IMR-90 (cell line): ENCODE data around the gene ELL3. TPM values are rescaled to one million over a fixed set of nuclear protein-coding genes. Genes with fewer than 3 reads are reported as not detected.
"Not testable (repeated sequence)": the region's sequence is repeated elsewhere in the genome, so short reads cannot be mapped to it uniquely, and the experiment has no call there.

Experiments
- ATAC-seq: fragments of 200-7000 bp; cut with Tn5 transposase; 2 replicates; pipeline ENCODE4 v1.9.1; 2020; ENCODE audit warnings: low read depth, mild to moderate bottlenecking, moderate library complexity
- BruUV-seq: library from RNA; stranded (reverse); fragments of 400-500 nt; replicated peaks from 2 replicates; lab custom pipeline; 2021; lab: Mats Ljungman, UMichigan
- CTCF ChIA-PET: fragments of 300-600 bp; formaldehyde crosslinking; extraction: SDS; loops from one replicate; lab custom pipeline; 2021; ENCODE audit warnings: antibody characterized with exemption; lab: Yijun Ruan, JAX
- POLR2A ChIA-PET: fragments of 300-600 bp; sonication (Branson Sonifier 250); formaldehyde crosslinking; loops from one replicate; lab custom pipeline; 2022; ENCODE audit warnings: antibody characterized with exemption; ENCODE audit not compliant: unreplicated experiment; lab: Charles Lee
- DNase-seq: peaks from one replicate; pipeline ENCODE4 v3.0.0; 2013
- H2AFZ ChIP-seq: replicated peaks from 2 replicates; pipeline ENCODE3; 2013; ENCODE audit warnings: low read length, mild to moderate bottlenecking; ENCODE audit not compliant: poor library complexity
- H2AK5ac ChIP-seq: 2 replicates; pipeline ENCODE4 v1.6.1; 2013; ENCODE audit warnings: low read depth, low read length, inconsistent platforms
- H2AK9ac ChIP-seq: replicated peaks from 2 replicates; pipeline ENCODE3; 2013; ENCODE audit warnings: mild to moderate bottlenecking, low read depth, low read length, moderate library complexity; ENCODE audit not compliant: poor library complexity
- H2BK120ac ChIP-seq: 2 replicates; pipeline ENCODE4 v1.6.1; 2013; ENCODE audit warnings: low read depth, low read length, inconsistent platforms
- H2BK15ac ChIP-seq: 3 replicates; pipeline ENCODE4 v1.6.1; 2013; ENCODE audit warnings: low read depth, low read length, inconsistent platforms
- H2BK20ac ChIP-seq: 2 replicates; pipeline ENCODE4 v1.6.1; 2013; ENCODE audit warnings: low read depth, mild to moderate bottlenecking, inconsistent platforms, low read length, moderate library complexity
- H2BK5ac ChIP-seq: 2 replicates; pipeline ENCODE4 v1.6.1; 2013; ENCODE audit warnings: mild to moderate bottlenecking, low read depth, low read length, inconsistent platforms; ENCODE audit not compliant: poor library complexity, severe bottlenecking
- H3K14ac ChIP-seq: replicated peaks from 2 replicates; pipeline ENCODE4 v1.6.1; 2013; ENCODE audit warnings: low read depth, low read length, inconsistent platforms
- H3K18ac ChIP-seq: 2 replicates; pipeline ENCODE4 v1.6.1; 2013; ENCODE audit warnings: low read depth, low read length, control low read depth
- H3K23ac ChIP-seq: 2 replicates; pipeline ENCODE4 v1.6.1; 2013; ENCODE audit warnings: low read depth, low read length, inconsistent platforms
- H3K27ac ChIP-seq: 2 replicates; pipeline ENCODE4 v1.5.1; 2013; ENCODE audit warnings: mild to moderate bottlenecking, control low read depth, low read length; ENCODE audit not compliant: insufficient read depth
- H3K27me3 ChIP-seq: 2 replicates; pipeline ENCODE4 v1.6.1; 2013; ENCODE audit warnings: low read length; ENCODE audit not compliant: control insufficient read depth, insufficient read depth
- H3K36me3 ChIP-seq: 2 replicates; pipeline ENCODE4 v1.6.1; 2013; ENCODE audit warnings: low read length, mixed read lengths; ENCODE audit not compliant: control insufficient read depth, insufficient read depth
- H3K4ac ChIP-seq: 2 replicates; pipeline ENCODE4 v1.6.1; 2013; ENCODE audit warnings: low read depth, low read length, inconsistent platforms
- H3K4me1 ChIP-seq: 2 replicates; pipeline ENCODE4 v1.6.1; 2013; ENCODE audit warnings: low read length, mixed read lengths; ENCODE audit not compliant: control insufficient read depth, insufficient read depth
- H3K4me2 ChIP-seq: 2 replicates; pipeline ENCODE4 v1.6.1; 2013; ENCODE audit warnings: low read depth, mild to moderate bottlenecking, control low read depth, low read length, moderate library complexity
- H3K4me3 ChIP-seq: 2 replicates; pipeline ENCODE4 v1.5.1; 2013; ENCODE audit warnings: low read depth, mild to moderate bottlenecking, control low read depth, low read length, moderate library complexity; ENCODE audit not compliant: insufficient read depth
- H3K56ac ChIP-seq: 2 replicates; pipeline ENCODE4 v1.6.1; 2013; ENCODE audit warnings: low read length, inconsistent platforms; ENCODE audit not compliant: insufficient read depth; ENCODE audit errors: extremely low read depth
- H3K79me1 ChIP-seq, 2 experiments: 2 replicates each; pipeline ENCODE4 v1.6.1; 2013; ENCODE audit warnings: low read length in 2 of 2, inconsistent platforms in 1 of 2, low read depth in 1 of 2
- H3K9ac ChIP-seq: 2 replicates; pipeline ENCODE4 v1.6.1; 2013; ENCODE audit warnings: low read depth, low read length, control low read depth
- H3K9me1 ChIP-seq: 2 replicates; pipeline ENCODE4 v1.6.1; 2013; ENCODE audit warnings: low read length, inconsistent platforms; ENCODE audit not compliant: insufficient read depth
- H3K9me3 ChIP-seq: 2 replicates; pipeline ENCODE4 v1.6.1; 2013; ENCODE audit warnings: low read length; ENCODE audit not compliant: control insufficient read depth, insufficient read depth
- H4K20me1 ChIP-seq: 2 replicates; pipeline ENCODE4 v1.6.1; 2013; ENCODE audit warnings: low read length, inconsistent platforms; ENCODE audit not compliant: insufficient read depth
- H4K5ac ChIP-seq: 2 replicates; pipeline ENCODE4 v1.6.1; 2013; ENCODE audit warnings: mild to moderate bottlenecking, low read depth, low read length, control low read depth
- H4K8ac ChIP-seq, 2 experiments: 2 replicates each; pipeline ENCODE4 v1.6.1; 2013; ENCODE audit warnings: low read depth in 2 of 2, low read length in 2 of 2, control low read depth in 1 of 2, inconsistent platforms in 1 of 2
- H4K91ac ChIP-seq: 2 replicates; pipeline ENCODE4 v1.6.1; 2013; ENCODE audit warnings: low read depth, low read length, inconsistent platforms; ENCODE audit not compliant: insufficient read depth
- CEBPB ChIP-seq: IDR thresholded peaks from 2 replicates; pipeline ENCODE4 v1.6.1; 2012; ENCODE audit warnings: low read depth, low read length, improper control_type of control experiment
- CHD1 ChIP-seq: IDR thresholded peaks from 2 replicates; pipeline ENCODE4 v1.6.1; 2012; ENCODE audit warnings: low read depth, low read length, improper control_type of control experiment
- FOS ChIP-seq: fragments of 150-350 bp; IDR thresholded peaks from 2 replicates; pipeline ENCODE4 v1.6.1; 2016; ENCODE audit warnings: low read depth, low read length
- MAFK ChIP-seq: IDR thresholded peaks from 2 replicates; pipeline ENCODE4 v1.6.1; 2012; ENCODE audit warnings: low read depth, low read length, improper control_type of control experiment
- MAZ ChIP-seq: IDR thresholded peaks from 2 replicates; pipeline ENCODE4 v1.6.1; 2012; ENCODE audit warnings: low read depth, mild to moderate bottlenecking, low read length, improper control_type of control experiment, moderate library complexity, borderline replicate concordance
- MXI1 ChIP-seq: IDR thresholded peaks from 2 replicates; pipeline ENCODE4 v1.6.1; 2012; ENCODE audit warnings: low read depth, mild to moderate bottlenecking, low read length, moderate library complexity, borderline replicate concordance
- NFE2L2 ChIP-seq: fragments of 150-350 bp; IDR thresholded peaks from 2 replicates; pipeline ENCODE4 v1.6.1; 2016; ENCODE audit warnings: low read depth, mild to moderate bottlenecking, low read length
- POLR2A ChIP-seq: IDR thresholded peaks from 2 replicates; pipeline ENCODE4 v1.6.1; 2012; ENCODE audit warnings: mild to moderate bottlenecking, low read depth, low read length
- RCOR1 ChIP-seq: IDR thresholded peaks from 2 replicates; pipeline ENCODE4 v1.6.1; 2012; ENCODE audit warnings: mild to moderate bottlenecking, low read length, improper control_type of control experiment; ENCODE audit not compliant: insufficient replicate concordance
- SMC3 ChIP-seq: fragments of 150-350 bp; IDR thresholded peaks from 2 replicates; pipeline ENCODE4 v1.6.1; 2016; ENCODE audit warnings: low read depth, mild to moderate bottlenecking, antibody characterized with exemption, low read length, moderate library complexity
- WGBS, 2 experiments: methylation state at CpG; one replicate each; pipeline versions ENCODE4 v1.1.5 to v1.1.7; 2013; ENCODE audit warnings: missing lambda C conversion rate in 2 of 2; ENCODE audit not compliant: insufficient read length in 1 of 2; ENCODE audit errors: extremely low coverage in 2 of 2; 5-methylcytosine and 5-hydroxymethylcytosine counted together
- dilution Hi-C: fragments of 300-500 bp; cut with HindIII; formaldehyde crosslinking; loops from one replicate; pipeline ENCODE4 v1.14.3; 2018; ENCODE audit warnings: low sequenced_read_pairs; ENCODE audit not compliant: unreplicated experiment
- in situ Hi-C: fragments of 300-500 bp; cut with MboI; formaldehyde crosslinking; loops from 3 replicates; pipeline ENCODE4 v1.14.3; 2019; ENCODE audit warnings: low sequenced_read_pairs, inconsistent platforms, mixed read lengths
- intact Hi-C: fragments of 100-400 bp; cut with micrococcal nuclease; formaldehyde crosslinking; loops from 2 replicates; pipeline ENCODE4 v1.10.0; 2022
- polyA plus RNA-seq, 3 experiments: library from polyadenylated mRNA; depleted of rRNA; stranded (reverse); fragments of >200 nt; gene quantifications; 2 replicates each; pipeline ENCODE4 v1.2.3, GENCODE V29; 2012; ENCODE audit warnings: low replicate concordance in 1 of 3
- total RNA-seq: library from RNA; depleted of rRNA; stranded (reverse); fragments of >200 nt; gene quantifications from 2 replicates; pipeline ENCODE4 v1.2.3, GENCODE V29; 2012

Gene ELL3
- total and polyA plus RNA-seq, 2 of the 4 experiments (the other 2 are of a cell fraction) = 1.2 to 1.6 TPM

GRCh38 chr15:43748376-43748775 is 28.4 kb downstream of the ELL3 start:
- H2AFZ ChIP-seq = no peak overlapping the region
- POLR2A ChIA-PET = no interaction called here
- no peak overlapping the region for H3K9ac ChIP-seq
- no peaks in the 10 kb centered on the region for H3K27me3 ChIP-seq
- no peak overlapping the region for H3K23ac ChIP-seq
- H3K9me3 ChIP-seq = no peaks in the 10 kb centered on the region
- H2BK5ac ChIP-seq = no peak overlapping the region
- no peak overlapping the region for H2BK20ac ChIP-seq
- no peak overlapping the region for H3K18ac ChIP-seq
- no peak overlapping the region for H3K27ac ChIP-seq
- H4K8ac ChIP-seq = no peak overlapping the region
- peaks cover 7% of the 10 kb centered on the region for H3K4me1 ChIP-seq
- H2BK120ac ChIP-seq = no peak overlapping the region
- in situ Hi-C loops = no loop called here
- H2AK5ac ChIP-seq = no peak overlapping the region
- H2BK15ac ChIP-seq = no peak overlapping the region
- DNase-seq = peak; percentile 24
- H3K4me3 ChIP-seq = no peak overlapping the region
- intact Hi-C loops = no loop called here
- dilution Hi-C loops = no loop called here
- ATAC-seq = no peak
- H3K14ac ChIP-seq = no peak overlapping the region
- no peak overlapping the region for H4K5ac ChIP-seq
- CTCF ChIA-PET = no interaction called here
- peaks cover 1 to 44% of the 10 kb centered on the region in 2 experiments; a peak in 3 of 4 replicates for H3K79me1 ChIP-seq
- no TSS peak for BruUV-seq
- no peak overlapping the region for H2AK9ac ChIP-seq
- peaks cover 6% of the 10 kb centered on the region for H3K36me3 ChIP-seq
- WGBS, 2 experiments = no CpG with 5 or more reads among the region's 3 CpGs
- H3K4ac ChIP-seq = no peak overlapping the region
- H4K20me1 ChIP-seq = peaks cover 64% of the 10 kb centered on the region
- H3K9me1 ChIP-seq = peaks cover 7% of the 10 kb centered on the region; the same call in 1 of the 2 replicates
- H3K56ac ChIP-seq = no peak overlapping the region
- peak overlapping the region; percentile 36 for H3K4me2 ChIP-seq
- TF ChIP-seq MXI1 (no peak), MAFK (no peak), CEBPB (no peak), SMC3 (no peak), FOS (no peak), RCOR1 (no peak), CHD1 (no peak), MAZ (no peak), POLR2A (no peak), NFE2L2 (no peak)
- H4K91ac ChIP-seq = no peak overlapping the region

DNA sequence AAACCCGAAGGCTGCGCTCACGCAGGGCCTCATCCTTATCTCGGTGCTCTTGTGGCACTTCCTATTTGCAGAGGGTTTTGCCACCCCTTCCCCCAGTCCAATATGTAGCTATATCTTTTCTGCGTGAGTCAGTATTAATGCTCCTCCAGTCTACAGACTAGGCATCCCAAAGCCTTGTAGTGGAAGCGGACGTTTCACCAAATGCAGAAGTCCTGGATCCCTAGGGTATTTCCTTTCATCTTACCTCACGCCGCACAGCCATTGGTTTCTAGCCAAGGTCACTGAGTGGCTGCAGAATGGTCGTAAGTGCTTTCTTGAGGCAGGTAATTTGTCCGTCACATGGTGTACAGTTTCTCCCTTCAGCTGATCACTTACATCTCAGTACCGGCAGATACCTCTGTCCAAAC is 29.9 kb downstream of the ELL3 start:
- CTCF ChIA-PET, H3K9me1 ChIP-seq, H3K4me1 ChIP-seq, H2AK9ac ChIP-seq, ATAC-seq, BruUV-seq, H3K9me3 ChIP-seq, H4K91ac ChIP-seq, H3K36me3 ChIP-seq, dilution Hi-C loops, in situ Hi-C loops, H2BK120ac ChIP-seq, H2BK15ac ChIP-seq, intact Hi-C loops, H2BK20ac ChIP-seq, H3K27me3 ChIP-seq: not testable (repeated sequence)
- H3K4ac ChIP-seq = peak overlapping the region; percentile 91
- H3K14ac ChIP-seq = peak overlapping the region; percentile 93
- peak overlapping the region; percentile 96 for H3K4me3 ChIP-seq
- DNase-seq = peak; percentile 58
- H3K56ac ChIP-seq = peak overlapping the region; percentile 72
- peaks cover 0 to 32% of the 10 kb centered on the region in 2 experiments; a peak in 2 of 4 replicates for H3K79me1 ChIP-seq
- peak overlapping the region; percentile 67 for H2AK5ac ChIP-seq
- WGBS, 2 experiments = no CpG with 5 or more reads among the region's 12 CpGs
- peak overlapping the region; percentile 91 for H3K23ac ChIP-seq
- H4K20me1 ChIP-seq = peaks cover 49% of the 10 kb centered on the region
- peak overlapping the region; percentile 96 for H3K9ac ChIP-seq
- peak overlapping the region; percentile 97 for H2BK5ac ChIP-seq
- peak overlapping the region; percentile 10; the same call in 1 of the 2 replicates for H3K18ac ChIP-seq
- POLR2A ChIA-PET = interaction anchor here (1.0 kb wide), 1 partner anchor 48 kb away, joined by 3 read pairs; no protein-coding TSS in a partner anchor
- peak overlapping the region; percentile 98 for H3K27ac ChIP-seq
- peak overlapping the region; percentile 97 for H3K4me2 ChIP-seq
- peak overlapping the region; percentile 5; the same call in 1 of the 2 replicates for H4K5ac ChIP-seq
- peak overlapping the region; percentile 86 for H2AFZ ChIP-seq
- peak overlapping the region; percentile 65 to 72; a peak in 2 of 4 replicates for H4K8ac ChIP-seq
